HL-60 (cell line): ENCODE measurements around the gene POLRMT.

Experiments
- CTCF ChIP-seq: IDR thresholded peaks from one replicate; pipeline ENCODE4 v1.5.1; 2011; ENCODE audit warnings: low read length, control low read depth, inconsistent platforms; ENCODE audit not compliant: insufficient read depth
- GABPA ChIP-seq: IDR thresholded peaks from 2 replicates; pipeline ENCODE4 v1.6.1; 2012; ENCODE audit warnings: low read depth
- POLR2AphosphoS5 ChIP-seq: IDR thresholded peaks from 2 replicates; pipeline ENCODE4 v1.6.1; 2012; ENCODE audit warnings: low read depth
- SPI1 ChIP-seq: IDR thresholded peaks from 2 replicates; pipeline ENCODE4 v1.6.1; 2012; ENCODE audit warnings: low read depth, mild to moderate bottlenecking, borderline replicate concordance
- TF ChIP-seq, protein P1 (sequence below): IDR thresholded peaks from 2 replicates; pipeline ENCODE4 v1.6.1; 2012; ENCODE audit warnings: low read depth; ENCODE audit not compliant: insufficient replicate concordance

DNA sequence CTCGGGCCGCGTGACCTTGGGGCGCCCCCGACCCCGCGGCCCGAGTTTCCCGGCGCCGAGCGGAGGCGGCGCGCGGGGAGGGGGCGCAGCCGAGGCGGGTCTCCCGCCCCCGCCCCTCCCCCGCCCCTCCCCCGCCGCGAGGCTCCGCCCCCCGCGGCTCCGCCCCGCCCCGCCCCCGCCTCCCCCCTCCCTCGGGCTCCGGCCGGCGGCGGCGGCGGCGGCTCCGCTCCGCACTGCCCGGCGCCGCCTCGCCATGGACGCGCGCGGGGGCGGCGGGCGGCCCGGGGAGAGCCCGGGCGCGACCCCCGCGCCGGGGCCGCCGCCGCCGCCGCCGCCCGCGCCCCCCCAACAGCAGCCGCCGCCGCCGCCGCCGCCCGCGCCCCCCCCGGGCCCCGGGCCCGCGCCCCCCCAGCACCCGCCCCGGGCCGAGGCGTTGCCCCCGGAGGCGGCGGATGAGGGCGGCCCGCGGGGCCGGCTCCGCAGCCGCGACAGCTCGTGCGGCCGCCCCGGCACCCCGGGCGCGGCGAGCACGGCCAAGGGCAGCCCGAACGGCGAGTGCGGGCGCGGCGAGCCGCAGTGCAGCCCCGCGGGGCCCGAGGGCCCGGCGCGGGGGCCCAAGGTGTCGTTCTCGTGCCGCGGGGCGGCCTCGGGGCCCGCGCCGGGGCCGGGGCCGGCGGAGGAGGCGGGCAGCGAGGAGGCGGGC is 43.5 kb downstream of the POLRMT start, which contains the start of gene HCN2:
- no peak for TF ChIP-seq POLR2AphosphoS5
- TF ChIP-seq CTCF, result no peak
- TF ChIP-seq, protein P1, sequence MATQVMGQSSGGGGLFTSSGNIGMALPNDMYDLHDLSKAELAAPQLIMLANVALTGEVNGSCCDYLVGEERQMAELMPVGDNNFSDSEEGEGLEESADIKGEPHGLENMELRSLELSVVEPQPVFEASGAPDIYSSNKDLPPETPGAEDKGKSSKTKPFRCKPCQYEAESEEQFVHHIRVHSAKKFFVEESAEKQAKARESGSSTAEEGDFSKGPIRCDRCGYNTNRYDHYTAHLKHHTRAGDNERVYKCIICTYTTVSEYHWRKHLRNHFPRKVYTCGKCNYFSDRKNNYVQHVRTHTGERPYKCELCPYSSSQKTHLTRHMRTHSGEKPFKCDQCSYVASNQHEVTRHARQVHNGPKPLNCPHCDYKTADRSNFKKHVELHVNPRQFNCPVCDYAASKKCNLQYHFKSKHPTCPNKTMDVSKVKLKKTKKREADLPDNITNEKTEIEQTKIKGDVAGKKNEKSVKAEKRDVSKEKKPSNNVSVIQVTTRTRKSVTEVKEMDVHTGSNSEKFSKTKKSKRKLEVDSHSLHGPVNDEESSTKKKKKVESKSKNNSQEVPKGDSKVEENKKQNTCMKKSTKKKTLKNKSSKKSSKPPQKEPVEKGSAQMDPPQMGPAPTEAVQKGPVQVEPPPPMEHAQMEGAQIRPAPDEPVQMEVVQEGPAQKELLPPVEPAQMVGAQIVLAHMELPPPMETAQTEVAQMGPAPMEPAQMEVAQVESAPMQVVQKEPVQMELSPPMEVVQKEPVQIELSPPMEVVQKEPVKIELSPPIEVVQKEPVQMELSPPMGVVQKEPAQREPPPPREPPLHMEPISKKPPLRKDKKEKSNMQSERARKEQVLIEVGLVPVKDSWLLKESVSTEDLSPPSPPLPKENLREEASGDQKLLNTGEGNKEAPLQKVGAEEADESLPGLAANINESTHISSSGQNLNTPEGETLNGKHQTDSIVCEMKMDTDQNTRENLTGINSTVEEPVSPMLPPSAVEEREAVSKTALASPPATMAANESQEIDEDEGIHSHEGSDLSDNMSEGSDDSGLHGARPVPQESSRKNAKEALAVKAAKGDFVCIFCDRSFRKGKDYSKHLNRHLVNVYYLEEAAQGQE, result no peak
- TF ChIP-seq GABPA, result no peak
- TF ChIP-seq SPI1, result no peak
